Hematopoietic multipotent progenitor cell (in vitro differentiated cells): ENCODE results near the gene USP30. TPM values are rescaled to one million over a fixed set of nuclear protein-coding genes. Genes with fewer than 3 reads are reported as not detected.
A peak's percentile ranks its signal among the peaks of the same experiment; 100 is the strongest.
"Not testable (repeated sequence)": the region's sequence is repeated elsewhere in the genome, so short reads cannot be mapped to it uniquely, and the experiment has no call there.

Experiments
- DNase-seq, 3 donors: peaks; one replicate each; pipeline ENCODE4 v3.0.0-alpha.2; 2011 to 2015; ENCODE audit warnings: low read depth in 2 of 3, low spot score in 2 of 3
- total RNA-seq: library from RNA; depleted of rRNA; stranded (reverse); fragments of >200 nt; gene quantifications from one replicate; pipeline ENCODE4 v1.2.3, GENCODE V29; 2012

Gene USP30
- total RNA-seq, result 27.2 TPM

GRCh38 chr12:109052414-109053323, at the start of gene USP30:
Gene USP30 (plus strand): TSS chr12:109052576. CDS start chr12:109052679, 103 bp downstream.
- peak; percentile 75 to 90 (median 87) for DNase-seq

GRCh38 chr12:109004017-109004416, 48.4 kb upstream of the USP30 start:
- no peak for DNase-seq

GRCh38 chr12:109009766-109010165, 42.6 kb upstream of the USP30 start:
- no peak for DNase-seq

- DNase-seq, result no peak
These were observed 42.1 kb upstream of the USP30 start for GRCh38 chr12:109010259-109010658.

- DNase-seq, result no peak
These were observed 37.2 kb upstream of the USP30 start for GRCh38 chr12:109014984-109015765.

- no peak for DNase-seq
These were observed 36.4 kb upstream of the USP30 start for GRCh38 chr12:109016016-109016415.

- DNase-seq, result no peak
These were observed 35.4 kb upstream of the USP30 start for GRCh38 chr12:109016978-109017377.

- DNase-seq, result no peak
These were observed 34.1 kb upstream of the USP30 start for GRCh38 chr12:109018296-109018695.

- DNase-seq, result no peak
These were observed 32.1 kb upstream of the USP30 start for GRCh38 chr12:109020146-109020795.

- peak in 2 of 3 donors; percentile 73 to 82 for DNase-seq
These were observed 31.5 kb upstream of the USP30 start, which contains the start of gene SVOP for GRCh38 chr12:109020796-109021380. Gene SVOP (minus strand): TSS chr12:109021068. CDS start chr12:109020868, 200 bp downstream.

- DNase-seq, result peak in 1 of 3 donors; percentile 21
These were observed 24.6 kb upstream of the USP30 start for GRCh38 chr12:109027767-109028166.

GRCh38 chr12:109028624-109029023, 23.8 kb upstream of the USP30 start:
- not testable (repeated sequence) for DNase-seq

GRCh38 chr12:109029411-109029810, 23.0 kb upstream of the USP30 start:
- DNase-seq, result no peak

GRCh38 chr12:109033239-109034196, 18.9 kb upstream of the USP30 start:
- no peak for DNase-seq

GRCh38 chr12:109036975-109037374, 15.4 kb upstream of the USP30 start:
- no peak for DNase-seq

GRCh38 chr12:109044241-109044640, 8.1 kb upstream of the USP30 start:
- DNase-seq, result no peak

- no peak for DNase-seq
These were observed 5.1 kb upstream of the USP30 start for GRCh38 chr12:109047081-109047805.

- not testable (repeated sequence) for DNase-seq
These were observed 3.7 kb upstream of the USP30 start for GRCh38 chr12:109048706-109049105.

- DNase-seq, result not testable (repeated sequence)
These were observed 2.6 kb upstream of the USP30 start for GRCh38 chr12:109049794-109050193.
